Breast epithelium (tissue), 4 donors: ENCODE data around the gene SYNRG. TPM values are rescaled to one million over a fixed set of nuclear protein-coding genes. Genes with fewer than 3 reads are reported as not detected.

Source experiments
- DNase-seq, 2 donors: peaks; one replicate each; pipeline ENCODE4 v3.0.0-alpha.2; 2019; ENCODE audit warnings: low spot score in 2 of 2
- H3K27ac ChIP-seq, 2 donors: fragments of 200-600 bp; sonication (generic) in 1 of 2; one replicate each; pipeline ENCODE4 v1.5.1; 2016 to 2019; ENCODE audit warnings: mild to moderate bottlenecking in 1 of 2
- H3K27me3 ChIP-seq, 2 donors: fragments of 200-600 bp; sonication (generic) in 1 of 2; one replicate each; pipeline versions ENCODE4 v1.5.1 to v1.6.0; 2017 to 2019; ENCODE audit warnings: control low read depth in 1 of 2, mild to moderate bottlenecking in 1 of 2
- H3K36me3 ChIP-seq: fragments of 200-600 bp; one replicate; pipeline ENCODE4 v1.5.1; 2019
- H3K4me1 ChIP-seq, 2 donors: fragments of 200-600 bp; sonication (generic); one replicate each; pipeline ENCODE4 v1.5.1; 2016 to 2019; ENCODE audit warnings: control low read depth in 1 of 2
- H3K4me3 ChIP-seq, 3 donors: fragments of 200-600 bp; sonication (generic); 1 replicate in 2 of 3; 2 replicates in 1 of 3; pipeline ENCODE4 v1.5.1; 2016 to 2019; ENCODE audit warnings: mild to moderate bottlenecking in 3 of 3, moderate library complexity in 2 of 3
- H3K9me3 ChIP-seq, 2 donors: fragments of 200-600 bp; sonication (generic) in 1 of 2; one replicate each; pipeline ENCODE4 v1.5.1; 2016 to 2019; ENCODE audit warnings: control low read depth in 1 of 2
- CTCF ChIP-seq, 3 donors: fragments of 450-650 bp; IDR thresholded peaks; one replicate each; pipeline ENCODE4 v1.5.1; 2016 to 2017; ENCODE audit warnings: antibody characterized with exemption in 3 of 3, mild to moderate bottlenecking in 3 of 3, moderate library complexity in 3 of 3
- POLR2A ChIP-seq: fragments of 450-650 bp; IDR thresholded peaks from one replicate; pipeline ENCODE4 v1.6.1; 2016; ENCODE audit warnings: antibody characterized with exemption, mild to moderate bottlenecking, moderate library complexity
- POLR2AphosphoS5 ChIP-seq, 3 donors: sonication (generic); formaldehyde crosslinking; IDR thresholded peaks; one replicate each; pipeline ENCODE4 v1.6.1; 2017; ENCODE audit warnings: antibody characterized with exemption in 3 of 3
- intact Hi-C: fragments of 100-400 bp; cut with DNase I; formaldehyde crosslinking; loops from one replicate; pipeline ENCODE4 v1.15.1; 2023; ENCODE audit warnings: low total_unique reads
- total RNA-seq, 3 donors: library from RNA; depleted of rRNA; stranded (reverse); fragments of >200 nt; gene quantifications; one replicate each; pipeline ENCODE4 v1.1.0, GENCODE V29; 2016

Gene SYNRG
- total RNA-seq, 3 donors from 2014 or later = 20.2 to 38.2 (median 34.4) TPM

GRCh38 chr17:37567137-37567536, 42.1 kb downstream of the SYNRG start:
- Histone ChIP-seq H3K4me1 (no peaks in the 10 kb centered on the region), H3K4me3 (no peak overlapping the region), H3K27me3 (no peaks in the 10 kb centered on the region), H3K27ac (no peak overlapping the region), H3K36me3 (peaks cover 20% of the 10 kb centered on the region), H3K9me3 (no peaks in the 10 kb centered on the region)
- DNase-seq = no peak
- TF ChIP-seq CTCF (IDR thresholded peaks at IDR 0.05) = no peak
- TF ChIP-seq POLR2A = no peak
- no peak for TF ChIP-seq POLR2AphosphoS5 (IDR thresholded peaks at IDR 0.05)
- intact Hi-C loops = no loop called here

- H3K4me1 ChIP-seq = no peaks in the 10 kb centered on the region
- no peak overlapping the region for H3K4me3 ChIP-seq
- H3K27ac ChIP-seq = no peak overlapping the region
- intact Hi-C loops = no loop called here
- no peaks in the 10 kb centered on the region for H3K27me3 ChIP-seq
- no peak for TF ChIP-seq POLR2A
- TF ChIP-seq CTCF (IDR thresholded peaks at IDR 0.05) = no peak
- no peak for TF ChIP-seq POLR2AphosphoS5 (IDR thresholded peaks at IDR 0.05)
- peaks cover 20% of the 10 kb centered on the region for H3K36me3 ChIP-seq
- DNase-seq = no peak
- H3K9me3 ChIP-seq = no peaks in the 10 kb centered on the region
Measured at GRCh38 chr17:37564252-37564651, 45.0 kb downstream of the SYNRG start.

GRCh38 chr17:37562016-37562745, 47.0 kb downstream of the SYNRG start:
- Histone ChIP-seq H3K4me3 (no peak overlapping the region), H3K27me3 (no peaks in the 10 kb centered on the region), H3K9me3 (no peaks in the 10 kb centered on the region), H3K27ac (no peak overlapping the region), H3K4me1 (no peaks in the 10 kb centered on the region), H3K36me3 (peaks cover 15% of the 10 kb centered on the region)
- DNase-seq = no peak
- intact Hi-C loops = no loop called here
- TF ChIP-seq CTCF (IDR thresholded peaks at IDR 0.05) (no peak), POLR2AphosphoS5 (IDR thresholded peaks at IDR 0.05) (no peak), POLR2A (no peak)

GRCh38 chr17:37558299-37558698, 50.9 kb downstream of the SYNRG start:
- no peak overlapping the region for H3K4me3 ChIP-seq
- no peaks in the 10 kb centered on the region for H3K4me1 ChIP-seq
- H3K9me3 ChIP-seq = no peaks in the 10 kb centered on the region
- DNase-seq = no peak
- H3K36me3 ChIP-seq = peaks cover 8% of the 10 kb centered on the region
- no peak overlapping the region for H3K27ac ChIP-seq
- TF ChIP-seq POLR2A = no peak
- no peak for TF ChIP-seq CTCF (IDR thresholded peaks at IDR 0.05)
- no peak for TF ChIP-seq POLR2AphosphoS5 (IDR thresholded peaks at IDR 0.05)
- no peaks in the 10 kb centered on the region for H3K27me3 ChIP-seq
- intact Hi-C loops = no loop called here

- intact Hi-C loops = no loop called here
- no peak overlapping the region for H3K4me3 ChIP-seq
- no peaks in the 10 kb centered on the region for H3K27me3 ChIP-seq
- no peak for DNase-seq
- H3K27ac ChIP-seq = no peak overlapping the region
- H3K36me3 ChIP-seq = peaks cover 8% of the 10 kb centered on the region
- no peaks in the 10 kb centered on the region for H3K9me3 ChIP-seq
- no peaks in the 10 kb centered on the region for H3K4me1 ChIP-seq
- TF ChIP-seq CTCF (IDR thresholded peaks at IDR 0.05) = no peak
- no peak for TF ChIP-seq POLR2A
- TF ChIP-seq POLR2AphosphoS5 (IDR thresholded peaks at IDR 0.05) = no peak
Measured at GRCh38 chr17:37557482-37557881, 51.7 kb downstream of the SYNRG start.
